Activated CD8-positive, alpha-beta memory T cell treated with anti-CD3 and anti-CD28 coated beads, Interleukin-2, amount 10 ng/mL, durations not matched to agents 7 days and 5 days (primary cell): ENCODE measurements around the gene OR2K2. TPM values are rescaled to one million over a fixed set of nuclear protein-coding genes. Genes with fewer than 3 reads are reported as not detected.
"Not testable (repeated sequence)": the region's sequence is repeated elsewhere in the genome, so short reads cannot be mapped to it uniquely, and the experiment has no call there.

ENCODE experiments used
- ATAC-seq: fragments of 150-1000 bp; cut with Tn5 transposase; one replicate; pipeline ENCODE4 v1.10.0; 2021; ENCODE audit warnings: moderate library complexity
- CTCF ChIA-PET: fragments of 350-600 bp; sonication (Branson Sonifier 250); formaldehyde crosslinking; loops from one replicate; lab custom pipeline; 2021; ENCODE audit warnings: antibody characterized with exemption; lab: Charles Lee
- DNase-seq: peaks from one replicate; pipeline ENCODE4 v3.0.0-alpha.2; 2020
- H3K27ac Mint-ChIP-seq: one replicate; pipeline ENCODE4 v1.8.0; 2021; ENCODE audit warnings: mild to moderate bottlenecking, mixed read lengths
- H3K27me3 Mint-ChIP-seq: one replicate; pipeline ENCODE4 v1.8.0; 2021; ENCODE audit warnings: mixed read lengths
- H3K36me3 Mint-ChIP-seq: one replicate; pipeline ENCODE4 v1.8.0; 2021; ENCODE audit warnings: mild to moderate bottlenecking, mixed read lengths
- H3K4me1 Mint-ChIP-seq: one replicate; pipeline ENCODE4 v1.8.0; 2021; ENCODE audit warnings: mixed read lengths
- H3K4me3 Mint-ChIP-seq: one replicate; pipeline ENCODE4 v1.8.0; 2021; ENCODE audit warnings: mild to moderate bottlenecking, moderate library complexity, mixed read lengths
- H3K9me3 Mint-ChIP-seq: one replicate; pipeline ENCODE4 v1.8.0; 2022; ENCODE audit warnings: low read depth, mixed read lengths
- total RNA-seq, 2 experiments: library from RNA; stranded (reverse); gene quantifications; one replicate each; pipeline ENCODE4 v1.2.3, GENCODE V29; 2021

OR2K2 gene
- total RNA-seq, 2 experiments from 2014 or later = not detected

DNA sequence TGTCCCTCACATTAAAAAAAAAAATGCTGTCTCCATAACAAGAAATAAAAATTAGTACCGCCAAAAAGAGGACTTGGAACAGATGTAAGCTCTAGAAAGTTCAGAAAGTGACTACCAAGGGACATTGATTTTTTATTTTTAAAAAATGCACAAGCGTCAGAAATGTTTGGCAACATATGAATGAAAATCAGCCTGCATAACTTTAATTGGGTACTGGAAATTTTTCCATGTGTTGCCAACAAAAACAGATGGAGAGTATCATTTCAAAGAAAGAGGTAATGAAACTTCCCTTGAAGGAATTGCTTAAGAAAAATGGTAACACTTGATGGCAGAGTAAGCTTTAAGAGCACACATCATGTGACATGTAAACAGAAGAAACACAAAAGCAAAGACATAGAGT is 47.2 kb downstream of the OR2K2 start:
- no peak for ATAC-seq
- no peaks in the 10 kb centered on the region for H3K36me3 Mint-ChIP-seq
- peaks cover under 1% of the 10 kb centered on the region for H3K4me1 Mint-ChIP-seq
- CTCF ChIA-PET = no interaction called here
- DNase-seq = no peak
- H3K27ac Mint-ChIP-seq = no peak overlapping the region
- peaks cover 9% of the 10 kb centered on the region for H3K27me3 Mint-ChIP-seq
- H3K9me3 Mint-ChIP-seq = peaks cover 5% of the 10 kb centered on the region
- no peak overlapping the region for H3K4me3 Mint-ChIP-seq

DNA sequence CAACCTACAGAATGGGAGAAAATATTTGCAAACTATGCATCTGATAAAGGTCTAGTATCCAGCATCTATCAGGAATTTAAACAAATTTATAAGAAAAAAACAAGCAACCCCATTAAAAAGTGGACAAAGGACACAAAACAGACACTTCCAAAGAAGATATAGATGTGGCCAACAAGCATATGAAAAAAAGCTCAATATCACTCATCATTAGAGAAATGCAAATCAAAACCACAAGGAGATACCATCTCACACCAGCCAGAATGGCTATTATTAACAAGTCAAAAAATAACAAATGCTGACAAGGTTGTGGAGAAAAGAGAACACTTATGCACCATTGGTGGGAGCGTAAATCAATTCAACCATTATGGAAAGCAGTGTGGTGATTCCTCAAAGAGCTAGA is 49.2 kb downstream of the OR2K2 start:
- CTCF ChIA-PET, H3K4me3 Mint-ChIP-seq, H3K27ac Mint-ChIP-seq, H3K9me3 Mint-ChIP-seq, H3K36me3 Mint-ChIP-seq, H3K27me3 Mint-ChIP-seq, H3K4me1 Mint-ChIP-seq, ATAC-seq, DNase-seq: not testable (repeated sequence)

Other genes with a start within 250 kb of the OR2K2 start
- 10 to 100 TPM; 72.8 to 75.3 TPM for gene ECPAS, start 154.2 kb upstream of the OR2K2 start, total RNA-seq
- 1 to 10 TPM; 2.8 to 5.2 TPM for gene ZNF483, start 195.0 kb upstream of the OR2K2 start, total RNA-seq